ENCODE data around the gene TMED1.
A peak's percentile ranks its signal among the peaks of the same experiment; 100 is the strongest.

Gene TMED1

DNA sequence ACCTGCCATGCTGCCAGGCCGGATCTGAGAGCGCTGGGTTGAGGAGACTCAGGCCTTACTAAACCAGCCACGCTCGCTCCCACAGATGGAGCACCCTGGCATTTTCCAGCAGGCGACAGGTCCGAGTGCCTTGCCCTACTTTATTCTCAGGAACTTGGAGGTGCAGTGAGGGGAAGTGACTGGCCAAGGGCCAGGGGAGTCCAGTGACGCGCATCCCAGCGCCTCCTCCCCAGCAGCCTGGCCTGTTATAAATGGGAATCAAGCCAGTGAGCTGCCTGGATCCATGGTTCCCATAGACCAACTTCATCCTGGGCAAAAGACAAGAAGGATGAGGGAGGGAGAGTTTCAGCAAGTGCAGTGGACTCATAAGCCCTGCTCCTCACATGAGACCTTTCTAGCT, 35.5 kb downstream of the TMED1 start:
- Mint-ChIP-seq H3K27me3 (no peaks in the 10 kb centered on the region), H3K9me3 (no peaks in the 10 kb centered on the region), H3K27ac (no peak overlapping the region), H3K36me3 (peaks cover 37 to 67% of the 10 kb centered on the region in 2 donors), H3K4me3 (no peak overlapping the region), H3K4me1 (peaks cover 14 to 18% of the 10 kb centered on the region in 2 donors)
- DNase-seq (no peak), ATAC-seq (replicated peaks) (no peak)

DNA sequence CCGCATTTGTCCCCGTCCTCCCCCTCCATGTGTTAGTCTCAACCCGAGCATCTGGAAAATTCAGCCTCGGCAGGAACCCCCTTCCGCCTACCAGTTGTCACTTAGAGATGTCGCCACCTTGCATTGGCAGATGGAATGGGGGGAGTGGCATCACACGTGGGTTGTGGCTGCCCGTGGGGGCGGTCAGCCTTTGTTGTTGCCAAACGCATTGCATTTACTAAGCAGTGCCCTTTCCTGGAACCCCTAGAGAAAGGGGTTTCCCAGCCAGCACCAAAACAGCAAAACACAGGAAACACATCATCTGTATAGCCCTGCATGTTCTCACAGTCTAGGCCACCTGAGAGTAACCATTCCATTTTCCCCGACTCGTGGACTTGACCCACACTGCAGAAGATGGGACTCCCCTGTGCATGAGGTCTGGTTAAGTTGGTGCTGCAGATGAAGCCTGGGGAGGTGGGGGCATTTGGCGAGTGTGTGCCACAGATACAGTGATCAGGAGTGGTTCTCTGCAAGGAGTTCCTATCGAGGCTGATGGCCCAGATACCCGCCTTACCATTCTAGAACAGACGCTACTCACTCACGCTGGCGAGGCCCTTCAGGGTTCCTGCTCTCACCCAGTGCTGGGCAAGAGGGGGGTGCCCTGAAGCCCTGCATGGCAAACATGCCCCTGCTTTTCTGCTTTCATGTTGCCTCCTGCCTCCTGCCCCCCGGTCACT, 38.3 kb downstream of the TMED1 start:
- H3K4me1 Mint-ChIP-seq = peaks cover 17 to 18% of the 10 kb centered on the region in 2 donors

DNA sequence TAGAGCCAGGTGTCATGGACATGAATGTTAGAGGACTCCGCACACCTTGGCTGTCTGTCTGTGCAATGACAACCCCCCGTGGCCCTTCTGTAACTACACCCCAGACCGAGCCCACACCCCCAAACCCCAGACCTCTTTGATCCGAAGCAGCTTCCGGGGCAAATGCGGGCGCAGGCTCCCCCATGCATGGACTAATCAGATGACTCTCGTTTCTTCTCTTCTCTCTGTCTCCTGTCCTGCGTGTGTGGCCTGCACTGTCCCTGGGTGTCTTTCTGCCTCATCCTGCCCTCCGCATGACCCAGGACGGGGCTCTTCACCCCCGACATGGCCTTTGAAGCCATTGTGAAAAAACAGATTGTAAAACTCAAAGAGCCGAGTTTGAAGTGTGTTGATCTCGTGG, 38.9 kb downstream of the TMED1 start:
- DNase-seq (no peak), ATAC-seq (replicated peaks) (peak in 1 of 2 donors; percentile 1)
- Mint-ChIP-seq H3K9me3 (no peaks in the 10 kb centered on the region), H3K4me3 (no peak overlapping the region), H3K27ac (peak overlapping the region; percentile 92), H3K4me1 (peaks cover 17 to 18% of the 10 kb centered on the region in 2 donors), H3K27me3 (no peaks in the 10 kb centered on the region), H3K36me3 (peaks cover 47 to 61% of the 10 kb centered on the region in 2 donors)

More for the DNA sequence above, 38.3 kb downstream of the TMED1 start:
- H3K27me3 Mint-ChIP-seq = no peaks in the 10 kb centered on the region
- H3K9me3 Mint-ChIP-seq = no peaks in the 10 kb centered on the region
- peak; percentile 66 for DNase-seq
- H3K27ac Mint-ChIP-seq = peak overlapping the region; percentile 92
- peak overlapping the region in 1 of 2 donors; percentile 46 for H3K4me3 Mint-ChIP-seq
- H3K36me3 Mint-ChIP-seq = peaks cover 43 to 63% of the 10 kb centered on the region in 2 donors
- ATAC-seq (replicated peaks) = peak; percentile 98 to 99

DNA sequence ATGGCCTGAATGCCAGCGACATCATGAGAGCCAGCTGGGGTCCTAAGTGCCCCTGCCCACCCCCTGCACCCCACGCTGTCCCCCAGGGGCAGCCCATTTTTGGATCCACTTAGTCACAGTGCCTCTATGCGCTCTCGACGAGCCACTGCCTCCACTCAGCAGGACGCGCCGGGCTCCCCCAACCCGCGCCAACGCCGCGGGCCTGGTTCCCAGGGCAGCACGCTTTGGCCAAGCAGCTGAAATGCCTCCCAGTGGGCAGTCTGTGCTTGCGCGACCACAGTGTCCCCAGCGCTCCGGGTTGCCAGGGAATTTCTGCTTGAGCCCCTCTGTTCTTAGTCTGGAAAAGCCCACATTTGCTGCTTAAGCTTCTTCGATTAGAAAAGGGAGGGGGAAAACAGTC, 39.4 kb downstream of the TMED1 start:
- Mint-ChIP-seq H3K27ac (no peak overlapping the region), H3K4me1 (peaks cover 17 to 18% of the 10 kb centered on the region in 2 donors), H3K4me3 (no peak overlapping the region), H3K27me3 (no peaks in the 10 kb centered on the region), H3K9me3 (no peaks in the 10 kb centered on the region), H3K36me3 (peaks cover 48 to 62% of the 10 kb centered on the region in 2 donors)
- no peak for ATAC-seq (replicated peaks)
- DNase-seq = no peak

DNA sequence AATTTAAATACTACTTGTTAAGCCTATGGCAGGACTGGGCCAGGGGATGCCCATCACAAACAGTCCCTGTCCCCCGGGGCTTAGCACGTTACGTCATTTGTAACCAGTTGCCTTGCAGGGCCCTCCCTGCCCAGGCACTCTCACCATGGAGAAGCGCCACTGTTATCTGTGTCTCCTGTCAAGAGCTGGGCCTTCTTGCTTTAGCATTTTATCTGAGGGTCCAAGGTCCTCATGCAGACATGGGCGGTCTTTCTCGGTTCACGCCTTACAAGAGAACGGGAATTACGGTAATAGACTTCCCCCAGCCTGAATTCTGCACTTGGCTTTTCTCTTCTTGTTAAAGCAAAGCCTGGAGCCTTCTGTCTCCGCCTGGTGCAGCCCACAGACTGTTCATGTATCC, 46.1 kb downstream of the TMED1 start:
- peaks cover 2 to 18% of the 10 kb centered on the region in 2 donors for H3K4me1 Mint-ChIP-seq
- H3K4me3 Mint-ChIP-seq = no peak overlapping the region
- no peaks in the 10 kb centered on the region for H3K27me3 Mint-ChIP-seq
- peaks cover 47 to 67% of the 10 kb centered on the region in 2 donors for H3K36me3 Mint-ChIP-seq
- DNase-seq = no peak
- H3K27ac Mint-ChIP-seq = no peak overlapping the region
- no peaks in the 10 kb centered on the region for H3K9me3 Mint-ChIP-seq
- ATAC-seq (replicated peaks) = no peak

DNA sequence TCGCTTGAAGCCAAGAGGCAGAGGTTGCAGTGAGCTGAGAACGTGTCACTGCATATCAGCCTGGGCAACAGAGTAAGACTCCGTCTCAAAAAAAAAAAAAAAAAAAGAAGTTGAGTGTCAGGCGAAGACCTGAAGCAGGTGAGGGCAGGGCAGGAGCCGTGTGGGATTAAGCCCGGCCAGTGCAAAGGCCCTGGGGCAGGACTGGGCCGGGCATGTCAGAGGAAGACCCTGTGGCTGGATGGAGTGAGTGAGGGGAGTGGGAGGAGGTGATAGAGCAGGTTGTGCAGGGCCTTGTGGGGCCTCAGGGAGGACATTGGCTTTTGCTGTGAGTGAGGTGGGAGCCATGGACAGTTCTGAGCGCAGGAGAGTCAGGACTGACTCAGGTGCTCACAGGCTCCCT, 47.9 kb downstream of the TMED1 start:
- Mint-ChIP-seq H3K27ac (peak overlapping the region; percentile 65), H3K4me1 (peaks cover 10 to 28% of the 10 kb centered on the region in 2 donors), H3K36me3 (peaks cover 47 to 69% of the 10 kb centered on the region in 2 donors), H3K4me3 (no peak overlapping the region), H3K9me3 (no peaks in the 10 kb centered on the region), H3K27me3 (no peaks in the 10 kb centered on the region)
- ATAC-seq (replicated peaks) (no peak), DNase-seq (no peak)

DNA sequence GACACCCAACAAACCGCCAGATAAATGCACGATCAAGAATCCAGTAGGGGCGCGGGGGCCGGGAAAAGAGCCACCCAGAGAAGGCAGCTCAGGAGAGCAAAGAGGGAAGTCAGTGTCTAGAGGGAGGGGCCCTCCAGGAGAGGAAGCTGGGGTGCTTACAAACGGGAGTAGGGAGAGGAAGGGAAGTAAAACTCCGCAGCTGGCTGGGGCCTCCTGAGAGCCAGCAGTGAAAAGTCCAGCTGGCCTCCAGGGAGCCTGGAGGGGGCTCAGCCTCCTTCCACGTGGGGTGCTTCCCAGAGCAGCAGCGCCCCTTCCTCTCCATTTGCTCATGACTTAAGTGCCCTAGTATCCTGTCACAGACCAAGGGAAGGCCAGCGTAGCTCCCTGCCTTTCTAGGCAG, 51.8 kb downstream of the TMED1 start:
- Mint-ChIP-seq H3K4me3 (peak overlapping the region; percentile 11 to 14), H3K36me3 (peaks cover 63 to 85% of the 10 kb centered on the region in 2 donors), H3K9me3 (no peaks in the 10 kb centered on the region), H3K27ac (peak overlapping the region; percentile 94), H3K4me1 (peaks cover 28 to 64% of the 10 kb centered on the region in 2 donors), H3K27me3 (no peaks in the 10 kb centered on the region)
- ATAC-seq (replicated peaks) = peak; percentile 38 to 62
- DNase-seq = no peak

DNA sequence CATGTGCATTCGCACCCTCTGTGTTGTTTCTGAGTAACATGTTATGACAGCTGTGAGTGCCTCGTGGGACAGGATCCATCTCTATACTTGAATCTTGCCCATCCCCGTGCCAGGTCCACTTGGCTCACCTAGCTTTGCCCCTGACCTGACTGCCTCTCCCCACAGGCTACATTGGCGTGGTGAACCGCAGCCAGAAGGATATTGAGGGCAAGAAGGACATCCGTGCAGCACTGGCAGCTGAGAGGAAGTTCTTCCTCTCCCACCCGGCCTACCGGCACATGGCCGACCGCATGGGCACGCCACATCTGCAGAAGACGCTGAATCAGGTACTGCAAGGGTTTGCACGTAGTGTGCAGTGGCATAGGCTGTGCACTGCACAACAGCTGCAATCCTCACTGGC, 53.2 kb downstream of the TMED1 start:
- ATAC-seq (replicated peaks) (no peak), DNase-seq (no peak)
- Mint-ChIP-seq H3K4me1 (peaks cover 29 to 59% of the 10 kb centered on the region in 2 donors), H3K36me3 (peaks cover 60 to 73% of the 10 kb centered on the region in 2 donors), H3K27me3 (no peaks in the 10 kb centered on the region), H3K9me3 (no peaks in the 10 kb centered on the region), H3K27ac (no peak overlapping the region), H3K4me3 (no peak overlapping the region)

Data from stimulated activated naive B cell treated with anti-CD40 and anti-IgM and Interleukin-4, amounts not matched to agents 10 μg/mL and 1 μg/mL and 100 μg/mL, for 72 hours (primary cell).